Stimulated activated naive CD4-positive, alpha-beta T cell (primary cell): ENCODE results near the gene SMIM29.
"Not testable (repeated sequence)": the region's sequence is repeated elsewhere in the genome, so short reads cannot be mapped to it uniquely, and the experiment has no call there.

Experiments used
- DNase-seq, 6 experiments: peaks; one replicate each; lab custom pipeline; 2025; lab: John Stamatoyannopoulos, UW

The SMIM29 gene

DNA sequence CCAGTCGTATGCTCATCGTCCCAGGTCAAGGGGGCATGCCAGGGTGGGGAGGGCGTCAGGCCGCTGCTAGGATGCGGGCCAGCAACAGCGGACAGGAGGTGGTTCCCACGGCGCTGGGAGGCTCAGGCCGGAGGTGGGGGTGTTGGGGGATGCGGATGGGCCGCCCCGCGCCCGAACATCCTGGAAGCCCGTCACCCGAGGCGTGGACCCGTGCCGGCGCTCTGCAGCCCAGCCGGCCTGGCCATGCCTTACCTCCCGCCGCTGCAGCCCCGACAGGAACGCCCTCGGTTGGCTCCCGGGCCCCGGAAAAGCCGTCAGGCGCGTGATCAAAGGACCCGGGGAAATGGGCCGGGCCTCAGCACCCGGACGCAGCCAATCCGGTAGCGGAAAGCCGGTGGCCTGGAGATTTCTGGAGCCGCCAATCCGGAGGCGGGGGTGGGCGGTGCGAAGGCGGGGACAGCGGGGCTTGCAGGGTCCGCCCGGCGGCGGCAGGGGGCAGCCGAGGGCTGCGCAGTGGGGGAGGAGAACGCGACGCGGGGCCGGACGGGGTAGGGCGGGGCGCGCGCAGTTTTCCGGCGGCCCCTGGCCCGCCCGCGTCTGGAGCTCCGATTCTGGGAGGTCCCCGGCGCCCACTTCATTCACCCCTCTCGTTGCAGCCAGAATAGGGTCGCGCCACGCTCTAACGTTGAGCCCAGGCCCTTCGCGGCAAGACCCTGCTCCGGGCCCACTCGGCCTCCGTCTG is at the start of gene SMIM29:
Gene SMIM29 (minus strand): TSS at position 280 of the 742 bp plus-strand sequence. CDS start 1,215 bp downstream, outside the sequence.
- DNase-seq, result peak; percentile 95 to 98 (median 97)

DNA sequence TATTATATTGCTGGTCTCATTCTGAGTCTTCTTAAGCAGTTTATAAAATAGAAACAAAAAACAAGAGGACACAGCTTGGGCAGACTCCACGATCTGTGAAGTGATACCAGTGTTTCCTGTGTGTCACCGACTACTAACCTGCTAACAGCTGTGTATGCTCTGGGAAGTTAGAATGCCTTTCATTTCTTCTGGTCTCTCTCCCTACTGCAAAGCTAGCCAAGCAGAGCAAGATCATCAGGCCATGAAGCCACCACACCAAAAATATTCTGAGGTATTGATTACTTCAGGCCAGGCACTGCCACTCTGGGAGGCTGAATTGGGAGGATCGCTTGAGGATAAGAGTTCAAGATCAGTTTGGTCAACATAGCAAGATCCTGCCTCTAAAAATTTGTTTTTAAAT is 46.9 kb upstream of the SMIM29 start:
- DNase-seq, result no peak

DNA sequence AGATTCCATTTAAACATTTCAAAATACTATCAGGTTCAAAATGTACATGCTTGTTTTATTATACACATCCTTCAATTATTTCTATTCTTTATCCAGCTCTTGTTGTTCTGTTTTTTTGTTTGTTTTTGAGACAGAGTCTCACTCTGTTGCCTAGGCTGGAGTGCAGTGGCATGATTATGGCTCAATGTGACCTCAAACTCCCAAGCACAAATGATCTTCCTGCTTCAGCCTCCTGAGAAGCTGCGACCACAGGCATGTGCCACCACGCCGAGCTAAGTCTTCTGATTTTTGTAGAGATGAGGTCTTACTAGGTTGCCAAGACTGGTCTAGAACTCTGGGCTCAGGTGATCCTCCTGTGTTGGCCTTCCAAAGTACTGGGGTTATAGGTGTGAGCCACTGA is 44.1 kb upstream of the SMIM29 start:
- no peak for DNase-seq

DNA sequence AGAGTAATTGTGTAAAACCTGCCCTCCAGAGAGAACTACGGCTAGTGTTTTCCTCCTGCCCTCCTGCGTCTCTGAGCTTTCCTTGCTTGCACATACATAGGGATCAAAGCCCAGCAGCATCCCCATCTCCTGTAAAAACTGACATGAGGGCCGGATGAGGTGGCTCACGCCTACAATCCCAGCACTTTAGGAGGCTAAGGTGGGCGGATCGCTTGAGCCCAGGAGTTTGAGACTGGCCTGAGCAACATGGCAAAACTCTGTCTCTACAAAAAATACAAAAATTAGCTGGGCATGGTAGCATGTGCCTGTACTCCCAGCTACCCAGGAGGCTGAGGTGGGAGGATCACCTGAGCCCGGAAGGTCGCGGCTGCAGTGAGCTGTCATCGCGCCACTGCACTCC is 40.3 kb upstream of the SMIM29 start:
- DNase-seq, result no peak

DNA sequence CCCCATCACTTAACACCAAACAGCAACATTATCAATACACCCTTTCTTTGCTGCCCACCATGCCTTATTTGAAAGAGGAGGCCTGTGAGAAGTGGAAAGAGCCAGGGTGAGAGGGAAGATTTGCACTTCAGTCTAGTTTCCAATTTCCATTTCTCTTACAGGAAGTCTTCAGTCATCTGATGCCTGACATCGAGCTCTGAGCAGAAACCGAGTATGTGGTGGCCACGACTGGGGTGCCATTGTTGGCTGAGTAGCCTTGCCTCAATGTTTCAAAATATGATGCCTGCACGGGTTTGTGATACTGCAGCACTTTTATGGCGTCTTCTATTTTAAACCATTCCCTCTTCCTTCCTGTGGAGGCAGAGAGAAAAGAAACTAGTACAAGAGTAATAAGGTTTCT is 39.8 kb upstream of the SMIM29 start:
- DNase-seq, result no peak

DNA sequence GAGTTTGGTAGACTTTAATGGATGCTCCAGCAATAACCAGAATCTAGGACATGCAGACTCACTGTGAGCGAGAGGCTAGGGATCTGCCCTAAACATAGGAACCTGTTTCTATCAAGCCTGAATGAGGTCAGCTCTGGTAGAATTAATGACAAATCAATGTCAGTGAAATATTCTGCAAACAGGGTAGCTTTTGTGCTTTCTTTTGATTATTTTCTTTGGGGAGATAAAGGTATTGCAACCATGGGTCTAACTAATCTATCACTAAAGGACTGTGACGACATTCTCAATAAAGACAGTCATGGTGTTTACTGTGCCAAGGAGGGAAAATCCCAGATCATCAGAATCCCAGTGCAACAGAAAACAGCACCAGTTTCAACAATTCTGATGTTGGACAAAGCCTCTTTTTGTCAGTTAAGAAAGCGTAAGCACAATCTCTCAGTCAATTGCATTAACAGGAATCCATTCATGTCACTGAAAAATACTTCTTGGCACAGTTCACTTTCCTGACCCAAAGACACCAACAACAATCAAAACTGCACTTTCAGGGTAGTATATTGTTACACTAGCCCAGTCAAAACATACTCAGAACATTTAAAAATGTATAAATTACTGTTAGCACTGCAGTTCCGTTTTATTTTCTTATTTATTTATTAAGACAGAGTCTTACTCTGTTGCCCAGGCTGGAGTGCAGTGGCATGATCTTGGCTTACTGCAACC is 36.8 kb upstream of the SMIM29 start:
- DNase-seq, result no peak

DNA sequence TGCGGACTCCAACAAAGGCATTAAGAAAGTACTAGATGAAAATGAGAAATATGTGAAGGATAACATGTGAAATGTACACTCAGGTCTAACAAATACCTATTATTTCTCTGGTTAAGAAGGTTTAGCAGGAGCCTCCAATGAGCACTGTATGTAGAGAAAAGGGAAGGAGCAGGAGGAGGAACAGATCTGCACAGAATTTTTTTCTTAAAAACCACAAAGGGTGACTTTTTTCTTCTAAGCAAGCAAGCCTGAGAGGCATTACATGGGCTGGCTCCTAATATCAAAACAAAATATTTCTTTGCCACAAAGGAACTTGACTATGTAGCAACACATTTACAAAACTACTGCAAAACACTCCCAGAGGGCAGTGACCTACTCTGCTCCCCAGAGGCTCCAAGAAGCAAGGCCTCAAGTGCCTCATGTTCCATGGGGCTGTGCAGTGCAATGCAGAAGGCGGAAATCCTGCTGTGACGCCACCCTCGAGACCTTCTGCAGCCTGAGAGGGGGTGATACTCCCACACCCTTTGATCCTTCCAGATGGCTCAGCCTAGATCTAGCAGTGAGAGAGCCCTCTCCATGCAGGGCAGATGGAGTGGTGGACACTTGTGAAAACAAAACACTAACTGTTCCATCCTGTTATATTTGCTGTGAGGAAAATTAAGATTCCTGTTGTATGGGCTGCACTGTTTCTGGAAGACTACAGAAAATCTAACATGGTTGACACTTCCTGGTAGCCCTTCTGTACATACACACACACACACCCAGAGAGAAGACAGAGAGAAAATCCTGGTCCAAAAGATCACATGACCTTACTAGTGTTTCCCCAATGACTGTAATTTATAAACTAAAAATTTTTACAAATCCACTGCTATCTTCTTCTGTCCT is 36.0 kb upstream of the SMIM29 start:
- no peak for DNase-seq

DNA sequence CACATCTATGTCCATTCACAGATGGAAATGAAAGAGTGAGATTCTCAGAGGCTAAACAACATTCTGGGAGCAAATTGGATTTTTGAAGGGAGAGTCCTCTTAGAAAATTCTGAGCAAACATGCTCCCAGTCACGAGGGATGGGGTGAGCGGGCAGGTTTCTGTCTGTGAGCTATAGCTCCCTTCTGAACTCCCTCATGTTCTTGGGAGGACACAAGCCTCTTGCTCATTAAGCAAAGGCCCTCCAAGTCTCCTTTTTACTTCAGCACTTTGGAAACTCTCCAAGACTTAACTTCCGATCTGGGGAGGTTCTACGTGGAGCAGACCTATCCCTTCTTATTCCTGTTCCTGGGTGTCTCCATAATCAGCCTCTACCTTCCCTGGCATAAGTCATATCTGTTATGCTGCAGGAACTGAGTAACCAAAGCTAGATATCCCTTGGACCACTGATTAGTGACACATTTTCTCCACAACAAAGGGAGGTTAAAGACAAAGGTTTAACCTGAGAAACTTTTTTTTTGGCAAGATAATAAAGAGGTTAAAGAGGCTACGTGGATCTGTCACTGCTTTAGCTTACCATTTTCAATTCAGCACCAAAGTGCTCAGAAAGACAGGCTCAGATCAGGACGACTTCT is 33.0 kb upstream of the SMIM29 start:
- DNase-seq, result no peak

DNA sequence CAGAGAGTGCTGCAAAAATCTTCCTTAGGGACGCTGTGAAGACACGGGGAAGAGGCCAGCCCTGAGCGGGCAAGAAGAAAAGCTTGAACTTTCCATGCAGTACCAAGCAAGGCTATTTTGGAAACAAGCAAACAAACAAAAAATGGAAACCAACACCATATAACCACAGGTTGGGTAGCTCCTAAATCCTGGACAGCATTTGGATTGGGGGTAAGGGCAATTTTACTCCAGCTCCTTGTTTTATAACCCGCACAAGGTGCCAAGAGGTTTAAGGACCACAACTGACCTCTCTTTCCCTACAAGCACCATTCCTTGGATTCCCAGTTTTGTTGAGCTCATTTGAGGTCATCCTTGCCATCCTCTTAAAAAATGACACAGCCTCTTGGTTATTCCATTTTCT is 31.4 kb upstream of the SMIM29 start:
- DNase-seq, result no peak

DNA sequence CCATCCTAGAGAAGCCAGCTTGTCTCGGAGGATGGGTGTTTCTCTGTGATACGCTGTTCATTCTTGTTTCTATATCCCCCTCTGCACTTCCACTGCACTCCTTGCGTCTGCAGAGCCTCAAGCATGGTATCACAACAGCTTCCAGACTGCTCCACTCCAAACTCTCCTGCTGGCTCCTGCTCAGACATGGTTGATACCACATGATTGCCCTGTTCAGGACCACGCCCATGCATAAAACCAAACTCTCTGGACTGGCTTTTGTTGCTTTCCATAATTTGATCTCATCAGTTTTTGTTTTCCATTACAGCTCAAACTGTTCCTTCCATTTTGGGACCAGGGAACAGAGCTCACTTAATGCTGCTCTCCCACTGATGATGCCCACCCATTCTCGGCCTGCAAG is 30.0 kb upstream of the SMIM29 start:
- DNase-seq, result no peak

DNA sequence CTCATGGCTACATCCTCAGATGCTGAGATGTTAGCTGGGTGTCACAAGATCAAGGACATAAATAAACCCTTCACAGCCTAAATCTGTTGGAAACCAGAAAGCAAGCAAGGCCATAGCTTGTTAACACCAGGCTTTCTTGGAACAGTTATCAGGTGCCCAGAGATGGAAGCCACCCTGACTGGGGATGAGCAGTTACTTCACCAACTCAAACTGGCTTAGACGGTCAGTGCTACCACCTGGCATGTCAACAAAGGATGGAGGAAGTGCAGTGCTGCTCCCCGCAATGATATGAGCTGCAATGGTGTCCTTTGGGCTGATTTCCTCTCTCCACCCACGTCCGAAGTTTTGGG is 28.9 kb upstream of the SMIM29 start:
- DNase-seq, result no peak

DNA sequence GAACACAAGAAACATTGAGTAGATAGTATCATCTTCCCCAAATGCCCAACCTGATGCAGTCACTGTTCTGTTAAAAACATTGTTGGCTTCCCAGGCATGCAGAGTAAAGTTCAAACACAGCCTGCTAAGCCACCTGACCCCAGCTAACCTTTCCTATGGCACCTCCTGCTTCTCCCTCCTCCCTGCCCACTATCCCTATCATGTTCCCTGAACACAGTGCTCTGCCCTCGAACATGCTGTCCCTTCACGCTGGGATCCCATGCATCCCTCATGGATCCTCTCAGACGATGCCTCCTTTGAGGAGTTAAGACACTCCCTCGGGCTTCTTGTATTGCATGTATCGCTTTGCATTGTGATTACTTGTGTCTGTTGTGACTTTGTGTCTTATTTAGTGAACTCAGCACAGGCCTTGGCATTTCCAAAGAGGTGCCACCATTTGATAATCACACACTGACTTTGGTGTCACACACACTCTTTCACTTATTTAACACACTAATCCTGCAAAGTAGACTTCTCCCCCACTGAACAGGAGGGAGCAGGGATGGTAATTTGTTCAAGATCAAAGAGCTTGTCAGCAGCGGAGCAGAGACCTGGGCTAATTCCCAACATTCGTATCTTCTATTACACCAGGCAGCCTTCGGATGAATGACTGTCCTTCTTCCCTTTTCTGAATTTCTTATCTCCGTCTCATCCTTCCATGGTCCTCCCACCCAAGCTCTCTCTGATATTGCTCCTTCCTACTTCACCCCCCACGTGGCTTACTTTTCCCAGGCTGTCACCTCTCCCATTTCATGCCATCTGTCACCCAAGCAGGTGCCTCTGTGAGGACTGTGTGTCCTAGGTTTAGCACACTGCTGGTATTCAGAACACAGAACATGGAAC is 28.3 kb upstream of the SMIM29 start:
- no peak for DNase-seq

DNA sequence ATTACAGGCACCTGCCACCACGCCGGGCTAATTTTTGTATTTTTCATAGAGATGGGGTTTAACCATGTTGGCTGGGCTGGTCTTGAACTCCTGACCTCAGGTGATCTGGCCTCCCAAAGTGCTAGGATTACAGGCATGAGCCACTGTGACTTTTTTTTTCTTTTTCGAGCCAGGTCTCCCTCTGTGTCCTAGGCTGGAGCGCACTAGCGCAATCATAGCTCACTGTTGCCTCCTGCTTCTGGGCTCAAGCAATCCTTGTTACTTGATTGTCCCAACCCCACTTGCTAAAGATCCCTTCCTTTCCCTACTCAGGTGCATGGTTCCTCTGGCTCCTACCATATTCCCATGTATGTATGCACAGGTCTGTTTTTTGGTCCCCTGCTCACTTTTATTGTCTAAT is 27.4 kb upstream of the SMIM29 start:
- DNase-seq, result no peak

DNA sequence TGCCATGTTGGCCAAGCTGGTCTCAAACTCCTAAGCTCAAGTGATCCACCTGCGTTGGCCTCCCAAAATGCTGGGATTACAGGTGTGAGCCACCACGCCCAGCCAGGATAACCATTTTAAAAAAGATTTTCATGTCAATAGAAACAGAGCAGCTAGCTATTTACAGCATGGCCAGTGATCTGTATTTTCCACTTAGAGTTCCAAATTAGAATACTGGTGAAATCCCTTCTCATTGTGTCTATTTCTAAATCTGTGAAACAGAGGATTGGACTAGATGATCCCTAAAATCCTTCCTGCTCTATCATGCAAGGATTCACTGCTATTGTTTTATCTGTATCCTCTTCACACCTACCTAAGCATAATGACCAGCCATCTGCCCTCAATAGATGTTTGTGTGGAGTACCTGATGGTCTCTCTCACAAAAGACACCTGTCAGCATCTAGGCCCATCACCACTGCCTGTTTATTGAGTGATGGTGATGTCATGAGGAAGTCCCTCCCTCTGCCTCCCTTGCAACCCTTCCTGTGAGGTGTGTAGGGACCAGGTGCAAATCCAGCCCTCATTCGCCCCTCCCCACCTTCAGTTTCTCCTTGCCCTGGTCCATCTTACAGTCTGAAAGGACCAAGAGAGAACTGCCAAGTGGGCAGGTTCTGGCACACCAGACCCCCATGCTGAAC is 26.5 kb upstream of the SMIM29 start:
- no peak for DNase-seq

DNA sequence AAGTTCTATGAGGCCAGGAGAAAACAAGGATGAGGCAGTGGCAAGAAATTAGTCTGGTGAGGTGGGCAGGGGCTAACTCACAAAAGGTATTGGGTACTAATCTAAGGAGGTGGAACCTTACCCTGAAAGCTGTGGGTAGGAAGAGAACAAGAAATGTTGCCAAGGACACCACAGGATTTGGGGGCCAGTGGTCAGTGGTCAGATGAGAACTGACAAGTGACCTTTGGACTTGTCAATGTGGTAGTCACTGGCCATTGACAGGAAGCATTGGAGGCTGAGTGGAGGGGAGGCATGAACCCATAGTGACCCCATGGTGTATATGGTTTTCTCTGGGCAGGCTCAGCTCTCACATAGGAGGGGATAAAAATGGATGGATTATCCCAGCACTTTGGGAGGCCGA is 25.3 kb upstream of the SMIM29 start:
- DNase-seq, result no peak

DNA sequence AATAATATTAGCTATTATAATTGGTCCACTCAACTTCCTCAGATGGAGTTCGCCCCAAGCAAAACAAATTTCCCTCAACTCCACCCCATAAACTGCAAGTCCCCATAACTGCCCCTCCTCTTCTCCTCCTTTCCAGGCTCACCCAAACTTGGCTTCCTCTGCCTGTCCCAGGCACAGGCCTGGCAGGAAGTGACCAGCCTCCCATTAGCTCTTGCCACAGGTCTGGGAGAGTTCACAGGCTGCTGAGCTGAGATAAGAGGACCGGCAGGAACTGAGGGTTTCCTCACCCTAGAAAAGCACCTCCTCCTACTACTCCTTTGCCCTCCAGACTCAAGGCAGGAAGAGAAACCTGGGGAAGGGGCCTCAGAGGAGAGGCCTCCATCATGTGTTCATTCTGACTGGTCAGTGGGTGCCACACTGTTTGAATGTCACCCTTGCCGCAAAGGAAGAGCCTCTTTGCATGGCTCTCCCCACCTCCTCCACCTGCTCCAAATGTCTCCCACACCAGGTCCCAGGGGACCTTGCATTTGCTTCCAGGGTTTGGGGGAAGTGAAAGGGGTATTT is 24.5 kb upstream of the SMIM29 start:
- no peak for DNase-seq

DNA sequence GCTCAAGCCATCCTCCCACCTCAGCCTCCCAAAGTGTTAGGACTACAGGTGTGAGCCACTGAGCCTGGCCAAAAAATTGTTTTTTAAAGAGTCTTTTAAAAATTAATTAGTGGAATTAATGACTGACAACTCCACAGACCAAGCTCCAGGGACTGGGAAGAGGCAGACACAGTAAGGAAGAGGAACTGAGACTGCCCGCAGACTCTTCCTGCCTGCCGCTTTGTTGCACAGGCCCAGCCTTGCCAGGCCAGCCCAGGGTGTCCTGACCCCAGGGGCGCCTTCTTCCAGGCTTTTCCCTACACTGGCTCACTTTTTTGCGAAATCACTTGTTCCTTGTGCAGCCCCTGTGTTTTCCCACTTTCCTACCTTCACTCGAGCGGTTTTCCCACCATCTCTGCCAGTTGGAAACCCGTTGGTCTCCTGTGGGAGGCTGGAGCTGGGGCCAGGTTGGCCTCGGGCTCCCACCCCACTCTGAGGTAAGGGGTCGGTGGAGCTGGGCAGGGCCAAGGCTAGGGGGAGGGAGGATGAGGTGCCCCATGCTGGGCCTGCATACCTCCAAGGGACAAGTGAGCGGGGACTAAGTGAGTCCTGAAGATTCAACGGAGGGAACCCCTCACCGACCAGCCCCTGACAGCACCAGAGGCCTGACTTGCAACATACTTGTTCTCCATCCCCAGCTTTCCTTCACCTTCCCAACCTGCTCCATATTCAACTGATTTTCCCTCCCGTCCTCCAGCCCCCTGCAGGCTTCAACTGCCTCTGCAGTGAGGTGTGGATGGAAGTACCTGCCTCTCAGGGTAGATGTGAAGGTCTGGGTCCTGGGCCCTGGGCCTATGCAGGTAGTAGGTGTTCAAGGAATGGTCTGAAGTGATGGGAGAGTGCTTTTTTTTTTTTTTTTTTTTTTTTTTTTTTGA is 23.5 kb upstream of the SMIM29 start:
- peak in 1 of 6 experiments; percentile 10 for DNase-seq

DNA sequence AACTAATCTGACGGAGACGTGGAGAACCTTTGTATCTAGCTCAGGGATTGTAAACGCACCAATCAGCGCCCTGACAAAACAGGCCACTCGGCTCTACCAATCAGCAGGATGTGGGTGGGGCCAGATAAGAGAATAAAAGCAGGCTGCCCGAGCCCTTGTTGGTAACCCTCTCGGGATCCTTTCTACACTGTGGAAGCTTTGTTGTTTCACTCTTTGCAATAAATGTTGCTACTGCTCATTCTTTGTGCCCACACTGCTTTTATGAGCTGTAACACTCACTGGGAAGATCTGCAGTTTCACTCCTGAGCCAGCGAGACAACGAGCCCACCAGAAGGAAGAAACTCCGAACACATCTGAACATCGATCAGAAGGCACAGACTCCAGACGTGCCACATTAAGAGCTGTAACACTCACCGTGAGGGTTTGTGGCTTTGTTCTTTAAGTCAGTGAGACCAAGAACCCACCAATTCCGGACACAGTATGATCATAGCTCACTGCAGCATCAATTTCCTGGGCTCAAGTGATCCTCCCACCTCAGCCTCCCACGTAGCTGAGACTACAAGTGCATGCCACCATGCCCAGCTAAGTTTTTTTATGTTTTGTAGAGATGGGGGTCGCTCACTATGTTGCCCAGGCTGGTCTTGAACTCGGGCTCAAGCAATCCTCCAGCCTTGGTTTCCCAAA is 21.0 kb upstream of the SMIM29 start:
- DNase-seq, result not testable (repeated sequence)

DNA sequence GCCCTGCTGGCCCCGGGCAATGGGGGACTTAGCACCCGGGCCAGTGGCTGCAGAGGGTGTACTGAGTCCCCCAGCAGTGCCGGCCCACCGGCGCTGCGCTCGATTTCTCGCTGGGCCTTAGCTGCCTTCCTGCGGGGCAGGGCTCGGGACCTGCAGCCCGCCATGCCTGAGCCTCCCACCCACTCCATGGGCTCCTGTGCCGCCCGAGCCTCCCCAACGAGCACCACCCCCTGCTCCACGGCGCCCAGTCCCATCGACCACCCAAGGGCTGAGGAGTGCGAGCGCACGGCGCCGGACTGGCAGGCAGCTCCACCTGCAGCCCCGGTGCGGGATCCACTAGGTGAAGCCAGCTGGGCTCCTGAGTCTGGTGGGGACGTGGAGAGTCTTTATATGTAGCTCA is 20.3 kb upstream of the SMIM29 start:
- not testable (repeated sequence) for DNase-seq
